Amniotic epithelial cell (primary cell): ENCODE data around the gene NDST4.

Experiments
- DNase-seq: peaks from one replicate; pipeline ENCODE4 v3.0.0-alpha.2; 2010; ENCODE audit warnings: low read depth

NDST4 gene

GRCh38 chr4:115113506-115114106, at the start of gene NDST4:
NDST4 (minus strand) TSS chr4:115113620; CDS start chr4:115077036, 36,584 bp downstream.
- DNase-seq: no peak

- DNase-seq: no peak
These were observed 45.7 kb upstream of the NDST4 start for GRCh38 chr4:115159141-115159540.

- no peak for DNase-seq
These were observed 44.9 kb upstream of the NDST4 start for GRCh38 chr4:115158296-115158695.

DNA sequence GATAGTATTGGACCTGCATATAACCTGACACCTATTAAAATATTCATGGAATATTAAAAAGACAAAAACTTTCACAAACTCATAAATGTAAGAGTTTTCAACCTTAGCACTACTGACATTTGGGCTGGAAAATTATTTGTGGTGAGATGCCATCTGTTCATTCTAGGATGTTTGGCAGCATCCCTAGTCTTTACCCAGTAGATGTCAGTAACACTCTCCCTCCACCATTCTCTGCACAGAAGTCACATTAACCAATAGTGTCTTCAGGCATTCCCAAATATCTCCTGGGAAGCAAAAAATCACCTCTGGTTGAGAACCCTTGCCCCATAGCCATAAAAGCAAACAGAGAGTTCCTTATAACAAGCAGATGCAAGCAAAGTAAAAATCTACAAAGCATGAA, 41.4 kb upstream of the NDST4 start:
- no peak for DNase-seq

DNA sequence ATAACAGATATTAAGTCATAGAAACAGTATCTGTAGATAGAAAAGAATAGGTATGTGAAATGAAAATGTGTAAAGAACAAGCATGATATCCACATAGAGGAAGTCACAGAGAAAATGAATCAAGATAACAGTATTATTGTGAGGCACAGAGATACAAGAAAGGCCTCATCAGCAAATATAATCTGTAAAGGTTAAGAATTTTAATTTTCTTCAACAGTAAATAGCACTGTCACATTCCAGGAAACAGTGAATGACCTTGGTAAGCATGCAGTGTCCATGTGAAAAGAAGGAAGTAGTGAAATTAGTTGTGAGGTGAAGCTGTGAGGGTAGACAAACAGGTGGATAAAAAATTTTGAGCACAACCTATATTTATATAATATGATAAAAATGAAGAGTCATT, 39.5 kb upstream of the NDST4 start:
- no peak for DNase-seq

GRCh38 chr4:115152081-115152480, 38.7 kb upstream of the NDST4 start:
- no peak for DNase-seq

DNA sequence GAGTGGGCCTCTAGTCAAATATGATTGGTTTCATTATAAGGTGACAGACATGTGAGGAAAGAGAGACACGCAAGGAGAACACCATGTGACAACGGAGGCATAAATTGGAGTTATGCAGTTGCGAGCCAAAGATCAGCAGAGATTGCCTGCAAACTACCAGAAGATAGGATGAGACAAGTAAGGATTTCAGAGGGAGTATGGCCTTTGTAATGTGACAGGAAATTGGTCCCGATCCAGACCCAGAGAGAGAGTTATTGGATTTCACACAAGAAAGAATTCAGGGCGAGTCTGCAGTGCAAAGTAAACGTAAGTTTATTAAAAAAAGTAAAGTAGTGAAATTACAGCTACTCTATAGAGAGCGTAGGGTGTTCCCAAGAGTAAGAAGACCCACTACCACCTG, 35.7 kb upstream of the NDST4 start:
- DNase-seq: no peak

GRCh38 chr4:115145393-115146160, 32.2 kb upstream of the NDST4 start:
- no peak for DNase-seq

DNA sequence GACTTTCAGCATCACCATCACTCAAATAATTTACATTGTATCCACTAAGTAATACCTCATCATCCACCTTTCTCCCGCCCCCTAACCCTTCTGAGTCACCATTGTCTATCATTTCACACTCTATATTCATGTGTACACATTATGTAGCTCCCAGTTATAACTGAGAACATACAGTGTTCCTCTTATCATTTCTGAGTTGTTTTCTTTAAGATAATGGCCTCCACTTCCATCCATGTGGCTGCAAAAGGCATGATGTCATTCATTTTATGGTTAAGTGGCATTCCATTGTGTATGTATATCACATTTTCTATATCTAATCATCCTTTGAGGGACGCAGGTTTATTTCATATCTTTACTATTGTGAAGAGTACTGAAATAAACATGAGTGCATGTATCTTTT, 14.6 kb upstream of the NDST4 start:
- no peak for DNase-seq

GRCh38 chr4:115126491-115126890, 13.1 kb upstream of the NDST4 start:
- DNase-seq: no peak

DNA sequence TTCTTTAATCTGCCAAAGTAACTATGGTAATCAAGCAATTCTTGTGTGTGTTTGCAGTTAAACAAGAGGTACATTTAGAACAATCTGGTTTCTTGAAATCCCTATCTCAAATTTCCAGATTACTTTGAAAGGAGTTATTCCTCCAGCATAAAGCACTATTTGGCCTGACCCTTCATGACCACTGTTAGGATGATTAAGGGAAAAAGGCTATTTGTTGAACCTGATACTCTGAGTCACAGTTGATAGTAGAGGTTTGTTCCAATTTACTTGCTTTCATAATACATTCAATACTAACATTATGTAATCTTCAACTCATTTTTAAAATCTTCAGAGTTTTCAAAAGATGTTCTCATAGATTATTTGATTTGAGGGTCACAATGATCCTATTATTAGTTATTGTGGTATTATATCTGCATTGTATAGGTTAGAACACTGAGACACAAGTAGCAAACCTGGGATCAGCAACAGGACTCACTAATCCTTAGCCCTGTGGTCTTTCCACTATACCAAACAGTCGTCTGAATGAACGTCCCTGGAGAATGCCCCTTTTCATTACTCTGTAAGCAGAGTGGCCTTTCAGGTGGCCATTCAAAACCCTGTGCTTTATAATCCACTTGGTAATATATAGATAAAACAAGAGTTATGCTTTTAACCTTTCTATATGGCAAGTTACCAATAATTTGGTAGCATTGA, 8.1 kb upstream of the NDST4 start:
- DNase-seq: no peak

DNA sequence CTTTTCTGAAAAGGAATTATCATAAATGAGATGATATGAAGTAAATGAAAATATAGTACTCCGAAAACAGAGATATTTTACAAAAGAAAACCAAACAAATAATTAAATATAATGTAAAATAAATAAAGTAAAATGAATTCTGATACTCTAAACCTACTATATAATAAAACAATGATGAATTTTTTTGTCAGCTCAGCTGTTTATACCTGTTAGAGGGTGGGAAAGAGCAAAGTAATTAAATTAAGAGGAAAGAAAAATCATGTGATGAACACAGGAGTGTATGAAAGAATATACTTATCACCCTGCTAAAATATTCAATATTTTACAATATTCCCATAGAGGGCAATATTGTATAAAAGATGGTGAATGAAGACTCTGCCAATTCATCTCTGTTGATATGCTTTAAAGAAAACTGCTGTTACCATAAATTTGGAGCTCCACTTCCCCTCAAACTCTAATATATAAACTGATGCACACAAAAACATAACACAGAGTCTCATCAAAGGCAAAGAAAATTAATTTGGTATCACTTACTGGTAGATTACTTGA, 6.5 kb upstream of the NDST4 start:
- no peak for DNase-seq

GRCh38 chr4:115117651-115118050, 4.2 kb upstream of the NDST4 start:
- DNase-seq: no peak

DNA sequence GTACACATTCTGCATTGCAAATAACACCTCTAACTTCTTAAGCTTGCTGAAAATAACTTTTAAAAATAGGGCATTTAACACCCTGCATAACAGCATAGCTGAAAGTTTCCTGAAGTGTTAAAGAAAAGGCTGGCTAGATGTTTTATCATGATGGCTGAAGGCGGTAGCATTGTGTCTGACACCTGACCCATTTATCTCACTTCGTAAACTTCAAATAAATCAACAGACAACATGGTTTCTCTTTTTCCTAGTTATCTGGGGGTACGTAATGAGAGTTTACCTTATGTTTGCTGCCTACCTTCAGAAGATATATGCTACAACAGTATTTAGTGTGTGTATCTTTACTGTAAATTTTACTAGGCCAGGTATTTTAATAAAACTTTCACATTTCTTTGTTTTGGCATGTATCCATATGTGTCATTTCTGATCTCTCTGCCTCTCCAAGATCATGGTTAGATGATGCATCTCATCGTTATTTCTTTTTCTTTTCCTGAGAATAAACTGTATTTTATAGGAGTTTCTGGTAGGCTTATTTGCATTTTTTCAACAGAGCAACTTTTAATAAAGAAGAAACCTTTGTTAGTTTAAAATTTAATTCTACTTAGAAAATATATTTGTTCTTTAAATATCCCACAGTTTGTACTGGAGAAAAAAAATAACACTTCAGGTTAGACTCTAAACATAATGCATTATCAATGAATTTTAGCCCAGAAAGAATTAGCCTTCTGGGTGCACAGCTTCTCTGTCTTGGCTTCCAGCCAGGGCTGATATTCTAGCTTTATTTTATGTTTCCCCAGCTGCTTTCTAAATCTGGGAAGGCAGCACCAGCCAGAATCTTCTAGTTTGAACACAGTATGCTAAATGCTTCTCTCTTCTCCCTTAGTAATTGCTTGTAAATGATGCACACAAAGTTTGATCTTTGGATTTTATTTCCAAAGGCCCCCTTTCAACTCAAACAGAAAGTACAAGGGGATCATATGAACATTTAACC, 2.9 kb downstream of the NDST4 start:
- no peak for DNase-seq

DNA sequence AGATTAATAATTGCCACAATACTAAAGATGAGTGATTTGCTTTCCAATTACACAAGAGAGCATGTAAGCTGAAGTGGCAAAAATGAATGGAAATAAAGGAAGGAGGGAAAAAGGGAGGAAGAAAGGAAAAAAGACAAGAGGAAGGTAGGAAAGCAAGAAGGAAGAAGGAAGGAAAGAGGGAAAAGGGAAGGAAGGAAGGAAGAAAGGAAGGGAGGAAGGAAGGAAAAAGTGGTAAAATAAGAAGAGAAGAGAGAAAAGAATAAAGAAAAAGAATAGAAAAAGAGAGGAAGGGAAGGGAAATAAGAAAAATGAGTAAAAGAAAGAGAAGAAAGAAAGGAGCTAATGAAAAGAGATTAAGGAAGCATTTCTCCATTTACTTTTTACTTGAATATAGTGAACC, 4.6 kb downstream of the NDST4 start:
- DNase-seq: no peak

- no peak for DNase-seq
These were observed 6.0 kb downstream of the NDST4 start for GRCh38 chr4:115107411-115107810.

DNA sequence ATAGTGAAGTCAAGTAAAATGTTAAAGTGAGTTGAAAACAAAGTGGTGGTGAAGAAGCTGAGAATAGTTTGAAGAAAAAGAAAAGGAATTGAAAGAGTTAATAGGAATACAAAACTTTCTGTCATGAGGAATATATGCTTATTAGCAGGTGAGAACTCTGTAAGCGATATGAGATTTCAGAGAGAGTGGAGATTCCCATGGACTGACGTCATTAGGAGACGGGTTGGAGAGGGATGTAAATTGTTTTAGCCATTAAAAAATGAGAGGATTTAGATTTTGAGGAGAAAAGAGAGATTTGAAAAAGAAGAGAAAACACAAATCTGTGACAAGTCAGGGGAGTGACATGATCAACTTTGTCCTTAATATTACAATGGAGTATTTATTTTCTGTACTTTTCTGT, 11.7 kb downstream of the NDST4 start:
- no peak for DNase-seq

- DNase-seq: peak; percentile 1
These were observed 22.8 kb downstream of the NDST4 start for GRCh38 chr4:115090483-115091075.

DNA sequence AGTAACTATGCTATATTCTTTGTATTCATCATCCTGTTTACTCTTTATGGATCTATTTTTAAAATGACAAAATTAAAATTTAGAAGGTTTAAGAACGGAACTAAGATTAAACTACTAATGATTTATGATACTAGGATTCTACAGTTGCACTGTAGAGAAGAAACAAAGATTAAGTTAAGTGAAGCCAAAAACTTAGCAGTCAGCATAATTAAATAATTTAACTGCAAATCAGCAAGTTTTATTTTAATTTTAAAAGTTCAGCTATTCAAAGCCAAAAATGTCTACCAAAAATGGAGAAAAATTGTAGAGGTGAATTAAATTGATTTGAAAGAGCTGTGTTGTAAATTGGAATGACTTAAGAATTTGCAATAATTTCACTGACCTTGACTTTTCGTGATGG, 30.8 kb downstream of the NDST4 start:
- no peak for DNase-seq

GRCh38 chr4:115076691-115077090, 36.7 kb downstream of the NDST4 start:
- DNase-seq: no peak

GRCh38 chr4:115058533-115058932, 54.9 kb downstream of the NDST4 start:
- no peak for DNase-seq
